Measurements from ENCODE around the gene KAT14. TPM values are rescaled to one million over a fixed set of nuclear protein-coding genes. Genes with fewer than 3 reads are reported as not detected.
"Not testable (repeated sequence)": the region's sequence is repeated elsewhere in the genome, so short reads cannot be mapped to it uniquely, and the experiment has no call there.

Gene KAT14
- total RNA-seq, 1 donor from 2014 or later = 26.7 TPM

DNA sequence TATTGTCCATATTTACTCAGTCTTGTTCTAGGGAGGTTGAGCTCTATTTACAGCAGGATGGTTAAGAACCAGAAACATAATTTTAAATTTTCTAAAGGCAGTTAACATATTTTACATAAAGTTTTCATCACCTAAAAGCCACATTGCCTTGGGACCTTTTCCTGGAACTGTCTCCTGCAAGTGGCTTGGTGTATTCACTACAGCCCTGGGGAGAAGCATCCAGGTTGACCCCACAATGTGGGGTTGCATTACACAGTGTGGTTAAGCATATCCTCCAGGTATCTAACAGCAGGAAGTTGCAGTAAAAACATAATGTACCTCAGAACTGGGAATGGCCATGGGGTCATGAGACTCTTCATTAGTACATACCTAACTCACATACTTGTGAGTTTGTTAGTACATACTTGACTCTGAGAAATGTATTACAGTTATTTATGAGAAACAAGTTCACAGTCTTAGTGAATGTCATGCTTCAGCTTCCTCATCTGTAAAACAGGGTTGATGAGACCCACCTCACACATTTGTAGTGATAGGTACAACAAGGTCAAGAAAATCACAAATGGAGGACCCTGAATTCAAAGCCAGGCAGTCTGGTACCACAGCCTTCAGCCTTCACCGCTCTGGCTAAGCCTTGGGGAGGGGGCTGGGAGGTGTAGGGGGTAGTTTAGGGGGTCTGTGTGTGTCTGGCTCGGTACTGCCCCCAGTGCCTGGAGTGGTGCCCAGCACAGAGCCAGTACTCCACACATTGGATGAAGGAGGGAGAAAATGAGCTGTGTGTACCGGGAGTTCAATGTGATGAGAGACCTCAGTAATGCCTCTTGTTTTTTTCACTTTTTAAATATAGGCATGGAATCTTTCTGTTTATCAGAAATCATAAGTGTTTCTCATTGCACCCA lies 52.9 kb downstream of the KAT14 start:
- peaks cover 6% of the 10 kb centered on the region for H3K36me3 Mint-ChIP-seq (ENCODE audit: insufficient read depth)
- no peaks in the 10 kb centered on the region for H3K27me3 Mint-ChIP-seq
- H3K27ac Mint-ChIP-seq = no peak overlapping the region
- DNase-seq (ENCODE audit: low spot score, unreplicated experiment) = no peak
- peaks cover 3% of the 10 kb centered on the region for H3K4me1 Mint-ChIP-seq (ENCODE audit: low read depth)
- no peak overlapping the region for H3K4me3 Mint-ChIP-seq (ENCODE audit: low read depth)
- H3K9me3 Mint-ChIP-seq (ENCODE audit: low read depth) = no peaks in the 10 kb centered on the region
- TF ChIP-seq, protein P1, sequence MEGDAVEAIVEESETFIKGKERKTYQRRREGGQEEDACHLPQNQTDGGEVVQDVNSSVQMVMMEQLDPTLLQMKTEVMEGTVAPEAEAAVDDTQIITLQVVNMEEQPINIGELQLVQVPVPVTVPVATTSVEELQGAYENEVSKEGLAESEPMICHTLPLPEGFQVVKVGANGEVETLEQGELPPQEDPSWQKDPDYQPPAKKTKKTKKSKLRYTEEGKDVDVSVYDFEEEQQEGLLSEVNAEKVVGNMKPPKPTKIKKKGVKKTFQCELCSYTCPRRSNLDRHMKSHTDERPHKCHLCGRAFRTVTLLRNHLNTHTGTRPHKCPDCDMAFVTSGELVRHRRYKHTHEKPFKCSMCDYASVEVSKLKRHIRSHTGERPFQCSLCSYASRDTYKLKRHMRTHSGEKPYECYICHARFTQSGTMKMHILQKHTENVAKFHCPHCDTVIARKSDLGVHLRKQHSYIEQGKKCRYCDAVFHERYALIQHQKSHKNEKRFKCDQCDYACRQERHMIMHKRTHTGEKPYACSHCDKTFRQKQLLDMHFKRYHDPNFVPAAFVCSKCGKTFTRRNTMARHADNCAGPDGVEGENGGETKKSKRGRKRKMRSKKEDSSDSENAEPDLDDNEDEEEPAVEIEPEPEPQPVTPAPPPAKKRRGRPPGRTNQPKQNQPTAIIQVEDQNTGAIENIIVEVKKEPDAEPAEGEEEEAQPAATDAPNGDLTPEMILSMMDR (IDR thresholded peaks at IDR 0.05; ENCODE audit: unreplicated experiment) = no peak

DNA sequence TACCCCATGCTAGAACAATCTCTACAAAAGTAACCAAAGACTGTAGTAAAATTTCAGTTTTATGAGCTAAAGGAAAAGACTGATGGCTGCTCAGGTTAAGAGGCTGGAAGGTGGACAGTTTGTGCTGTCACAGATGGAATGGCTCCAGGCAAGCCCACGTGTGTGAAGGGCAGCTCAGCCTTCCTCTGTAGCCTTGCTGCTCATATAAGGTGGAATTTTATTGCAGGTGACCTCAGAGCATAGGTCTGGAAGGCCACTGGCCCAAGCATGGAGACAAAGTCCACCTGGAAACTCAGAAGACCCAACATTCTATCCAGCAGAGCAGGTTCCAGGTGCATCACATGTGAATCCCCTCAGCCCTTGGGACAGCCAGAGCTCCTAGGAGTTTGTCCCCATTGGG lies 53.6 kb downstream of the KAT14 start:
- TF ChIP-seq, protein P1 (IDR thresholded peaks at IDR 0.05; ENCODE audit: unreplicated experiment) = no peak
- Mint-ChIP-seq H3K4me3 (ENCODE audit: low read depth) (no peak overlapping the region), H3K27ac (no peak overlapping the region), H3K9me3 (ENCODE audit: low read depth) (no peaks in the 10 kb centered on the region), H3K36me3 (ENCODE audit: insufficient read depth) (peaks cover 6% of the 10 kb centered on the region), H3K27me3 (no peaks in the 10 kb centered on the region), H3K4me1 (ENCODE audit: low read depth) (peaks cover 3% of the 10 kb centered on the region)
- DNase-seq (ENCODE audit: low spot score, unreplicated experiment) = no peak

- H3K36me3 Mint-ChIP-seq (ENCODE audit: insufficient read depth); H3K9me3 Mint-ChIP-seq (ENCODE audit: low read depth); H3K27me3 Mint-ChIP-seq; H3K4me1 Mint-ChIP-seq (ENCODE audit: low read depth); DNase-seq (ENCODE audit: low spot score, unreplicated experiment); H3K4me3 Mint-ChIP-seq (ENCODE audit: low read depth); H3K27ac Mint-ChIP-seq: not testable (repeated sequence)
These were observed 56.8 kb downstream of the KAT14 start for GRCh38 chr20:18194461-18194860.

DNA sequence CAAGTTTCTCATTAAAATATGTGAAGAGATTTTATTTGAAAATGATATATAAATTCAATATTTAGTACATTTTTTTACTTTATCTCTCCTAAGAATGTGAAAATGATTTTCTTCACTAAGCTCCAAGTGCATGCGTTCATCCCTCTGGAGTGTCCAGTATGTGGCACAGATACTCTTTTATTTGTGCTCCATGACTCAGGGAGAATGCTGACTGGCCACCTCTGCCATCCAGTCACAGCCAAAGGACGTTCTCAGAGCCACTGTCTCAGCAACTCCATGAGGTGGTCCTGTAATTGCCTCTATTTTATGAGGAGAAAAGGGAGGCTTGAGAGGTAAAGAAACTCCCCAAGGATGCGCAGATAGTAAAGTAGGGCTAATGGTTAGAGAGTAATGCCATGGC lies 58.3 kb downstream of the KAT14 start:
- H3K27me3 Mint-ChIP-seq = no peaks in the 10 kb centered on the region
- peak overlapping the region; percentile 42 for H3K27ac Mint-ChIP-seq
- no peak overlapping the region for H3K4me3 Mint-ChIP-seq (ENCODE audit: low read depth)
- no peak for DNase-seq (ENCODE audit: low spot score, unreplicated experiment)
- peaks cover 7% of the 10 kb centered on the region for H3K36me3 Mint-ChIP-seq (ENCODE audit: insufficient read depth)
- no peaks in the 10 kb centered on the region for H3K9me3 Mint-ChIP-seq (ENCODE audit: low read depth)
- peaks cover 3% of the 10 kb centered on the region for H3K4me1 Mint-ChIP-seq (ENCODE audit: low read depth)
- TF ChIP-seq, protein P1 (IDR thresholded peaks at IDR 0.05; ENCODE audit: unreplicated experiment) = no peak

DNA sequence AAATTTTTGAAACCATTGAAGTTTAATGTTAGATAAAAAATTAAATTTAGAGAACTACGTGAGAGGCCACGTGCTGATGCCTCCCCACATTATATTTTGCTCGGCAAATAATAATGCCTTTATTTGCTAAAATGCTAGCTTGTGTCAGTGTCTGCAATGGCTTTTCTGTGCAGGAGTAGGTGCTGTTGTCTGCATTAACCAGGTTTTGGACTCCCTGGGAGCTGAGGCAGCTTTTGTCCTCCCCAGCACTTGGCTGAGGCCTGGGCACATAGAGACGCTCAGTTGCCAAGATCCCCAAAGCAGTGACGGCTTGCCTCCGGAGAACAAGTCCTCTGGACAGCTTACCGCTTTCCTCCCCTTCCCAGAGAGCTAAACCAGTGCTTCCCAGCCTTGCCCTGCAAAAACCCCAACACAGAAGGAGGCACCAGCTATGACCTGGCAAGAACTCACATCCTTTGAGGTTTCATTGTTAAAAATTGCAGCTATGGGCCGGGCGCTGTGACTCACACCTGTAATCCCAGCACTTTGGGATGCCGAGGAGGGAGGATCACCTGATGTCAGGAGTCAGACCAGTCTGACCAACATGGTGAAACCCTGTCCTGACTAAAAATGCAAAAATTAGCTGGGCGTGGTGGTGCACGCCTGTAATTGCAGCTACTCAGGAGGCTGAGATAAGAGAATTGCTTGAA lies 59.9 kb downstream of the KAT14 start:
- H3K4me1 Mint-ChIP-seq (ENCODE audit: low read depth) = peaks cover 3% of the 10 kb centered on the region
- no peak overlapping the region for H3K27ac Mint-ChIP-seq
- H3K4me3 Mint-ChIP-seq (ENCODE audit: low read depth) = no peak overlapping the region
- TF ChIP-seq, protein P1 (IDR thresholded peaks at IDR 0.05; ENCODE audit: unreplicated experiment) = no peak
- DNase-seq (ENCODE audit: low spot score, unreplicated experiment) = no peak
- H3K36me3 Mint-ChIP-seq (ENCODE audit: insufficient read depth) = peaks cover 18% of the 10 kb centered on the region
- H3K9me3 Mint-ChIP-seq (ENCODE audit: low read depth) = peaks cover 15% of the 10 kb centered on the region
- no peaks in the 10 kb centered on the region for H3K27me3 Mint-ChIP-seq

All from progenitor cell of endocrine pancreas (in vitro differentiated cells).